ENCODE results near the gene GRID1. TPM values are rescaled to one million over a fixed set of nuclear protein-coding genes. Genes with fewer than 3 reads are reported as not detected.
A peak's percentile ranks its signal among the peaks of the same experiment; 100 is the strongest.

GRID1 gene
- total RNA-seq, 4 donors from 2014 or later = 0.35 to 10.7 (median 1.3) TPM

GRCh38 chr10:86348321-86349210 is 18.0 kb downstream of the GRID1 start:
- no peak overlapping the region for H3K27ac ChIP-seq
- no peak overlapping the region for H3K4me3 ChIP-seq
- H3K9me3 ChIP-seq = no peaks in the 10 kb centered on the region
- no peaks in the 10 kb centered on the region for H3K36me3 ChIP-seq
- H3K27me3 ChIP-seq = no peaks in the 10 kb centered on the region
- TF ChIP-seq POLR2A (IDR thresholded peaks at IDR 0.05) (no peak), CTCF (IDR thresholded peaks at IDR 0.05) (no peak)
- no peak for DNase-seq
- H3K4me1 ChIP-seq = no peaks in the 10 kb centered on the region

GRCh38 chr10:86347856-86348255 is 18.7 kb downstream of the GRID1 start:
- Histone ChIP-seq H3K36me3 (no peaks in the 10 kb centered on the region), H3K9me3 (no peaks in the 10 kb centered on the region), H3K4me1 (no peaks in the 10 kb centered on the region), H3K4me3 (no peak overlapping the region), H3K27ac (no peak overlapping the region), H3K27me3 (no peaks in the 10 kb centered on the region)
- TF ChIP-seq CTCF (IDR thresholded peaks at IDR 0.05) = no peak
- no peak for TF ChIP-seq POLR2A (IDR thresholded peaks at IDR 0.05)
- no peak for DNase-seq

GRCh38 chr10:86346799-86347665 is 19.6 kb downstream of the GRID1 start:
- no peak overlapping the region for H3K27ac ChIP-seq
- no peak for DNase-seq
- no peaks in the 10 kb centered on the region for H3K27me3 ChIP-seq
- TF ChIP-seq POLR2A (IDR thresholded peaks at IDR 0.05) = no peak
- H3K9me3 ChIP-seq = no peaks in the 10 kb centered on the region
- H3K4me3 ChIP-seq = no peak overlapping the region
- no peaks in the 10 kb centered on the region for H3K4me1 ChIP-seq
- no peaks in the 10 kb centered on the region for H3K36me3 ChIP-seq

- Histone ChIP-seq H3K9me3 (no peaks in the 10 kb centered on the region), H3K27ac (no peak overlapping the region), H3K27me3 (no peaks in the 10 kb centered on the region), H3K36me3 (no peaks in the 10 kb centered on the region), H3K4me3 (no peak overlapping the region), H3K4me1 (no peaks in the 10 kb centered on the region)
- peak in 1 of 3 donors; percentile 13 for DNase-seq
- no peak for TF ChIP-seq POLR2A (IDR thresholded peaks at IDR 0.05)
- no peak for TF ChIP-seq CTCF (IDR thresholded peaks at IDR 0.05)
These were observed 20.5 kb downstream of the GRID1 start for GRCh38 chr10:86345859-86346798.

- TF ChIP-seq POLR2A (IDR thresholded peaks at IDR 0.05) = no peak
- no peak for TF ChIP-seq CTCF (IDR thresholded peaks at IDR 0.05)
- Histone ChIP-seq H3K27ac (no peak overlapping the region), H3K4me3 (no peak overlapping the region), H3K4me1 (no peaks in the 10 kb centered on the region), H3K9me3 (no peaks in the 10 kb centered on the region), H3K27me3 (no peaks in the 10 kb centered on the region), H3K36me3 (no peaks in the 10 kb centered on the region)
- peak in 1 of 3 donors; percentile 35 for DNase-seq
These were observed 21.2 kb downstream of the GRID1 start for GRCh38 chr10:86345296-86345858.

Data from Peyer's patch (tissue), 4 donors.